ENCODE results near the gene KIF1C. TPM values are rescaled to one million over a fixed set of nuclear protein-coding genes. Genes with fewer than 3 reads are reported as not detected.
A peak's percentile ranks its signal among the peaks of the same experiment; 100 is the strongest.

KIF1C gene
- total and polyA plus RNA-seq, 12 donors: 141 to 826 (median 592) TPM

- intact Hi-C loops (cut with DNase I): loop anchor here in 7 of 10 donors (1.0 to 5.0 kb wide), 6 partner anchors 17 to 48 kb away; partner anchors contain the start of genes SPAG7 (in 5 of the 7), CAMTA2 (in 1 of the 7), INCA1 (in 1 of the 7) and KIF1C (in 1 of the 7)
- no peak for TF ChIP-seq CTCF (IDR thresholded peaks at IDR 0.05)
- DNase-seq (peak; percentile 75 to 76), ATAC-seq (peak; percentile 10 to 28 (median 16))
- H3K4me3 ChIP-seq: peak overlapping the region; percentile 32 to 100 (median 98)
- H3K27ac ChIP-seq: peak overlapping the region; percentile 89 to 100 (median 99)
- H3K4me1 ChIP-seq: peaks cover 18 to 70% (median 47%) of the 10 kb centered on the region in 9 donors
- 0 to 1% methylated on average over 67 to 75 of the region's 75 CpGs for WGBS, 2 donors
- H3K36me3 ChIP-seq: peaks cover 0 to 30% (median 5%) of the 10 kb centered on the region in 9 donors
- no peaks in the 10 kb centered on the region for H3K9me3 ChIP-seq
- no peaks in the 10 kb centered on the region for H3K27me3 ChIP-seq
Measured at GRCh38 chr17:4949321-4950074, 48.3 kb upstream of the KIF1C start.

GRCh38 chr17:4950075-4950745, 47.5 kb upstream of the KIF1C start:
- DNase-seq: peak; percentile 70 to 82
- no peaks in the 10 kb centered on the region for H3K9me3 ChIP-seq
- H3K36me3 ChIP-seq: peaks cover 0 to 23% (median 8%) of the 10 kb centered on the region in 9 donors
- H3K27me3 ChIP-seq: no peaks in the 10 kb centered on the region
- H3K4me3 ChIP-seq: peak overlapping the region in 9 of 10 donors; percentile 67 to 100 (median 98)
- ATAC-seq: peak in 6 of 8 donors; percentile 10 to 53 (median 36)
- intact Hi-C loops (cut with DNase I): loop anchor here in 2 of 10 donors (1.0 kb wide), 2 partner anchors 16 to 17 kb away; partner anchors contain the start of gene SPAG7 (in 1 of the 2)
- peaks cover 15 to 63% (median 40%) of the 10 kb centered on the region in 9 donors for H3K4me1 ChIP-seq
- TF ChIP-seq CTCF (IDR thresholded peaks at IDR 0.05): no peak
- WGBS, 2 donors: 3 to 5% methylated on average over 32 to 52 of the region's 52 CpGs
- peak overlapping the region; percentile 89 to 100 (median 99) for H3K27ac ChIP-seq

- no peak for TF ChIP-seq CTCF (IDR thresholded peaks at IDR 0.05)
- Histone ChIP-seq H3K9me3 (no peaks in the 10 kb centered on the region), H3K27me3 (no peaks in the 10 kb centered on the region), H3K36me3 (peaks cover 0 to 17% (median 9%) of the 10 kb centered on the region in 9 donors), H3K4me1 (peaks cover 11 to 58% (median 35%) of the 10 kb centered on the region in 9 donors), H3K4me3 (peak within 1 kb of the TSS in 9 of 10 donors; percentile 67 to 100 (median 98)), H3K27ac (peak within 1 kb of the TSS; percentile 89 to 100 (median 99))
- ATAC-seq: peak in 3 of 8 donors; percentile 22 to 48 (median 37)
- intact Hi-C loops (cut with DNase I): loop anchor here in 2 of 10 donors (1.0 kb wide), 2 partner anchors 16 to 17 kb away; partner anchors contain the start of gene SPAG7 (in 1 of the 2)
- DNase-seq: peak in 1 of 2 donors; percentile 64
- WGBS, 2 donors: 30 to 35% methylated on average over 7 of the region's 7 CpGs
Measured at GRCh38 chr17:4950746-4951204, 47.0 kb upstream of the KIF1C start, which contains the start of gene ENO3. ENO3 (plus strand) TSS chr17:4951119; CDS start chr17:4951830, 711 bp downstream.

- Histone ChIP-seq H3K27ac (peak overlapping the region; percentile 89 to 100 (median 99)), H3K27me3 (no peaks in the 10 kb centered on the region), H3K9me3 (no peaks in the 10 kb centered on the region), H3K4me3 (peak overlapping the region in 9 of 10 donors; percentile 67 to 100 (median 98)), H3K36me3 (peaks cover 0 to 10% (median 2%) of the 10 kb centered on the region in 9 donors), H3K4me1 (peaks cover 7 to 58% (median 27%) of the 10 kb centered on the region in 9 donors)
- ATAC-seq (peak in 2 of 8 donors; percentile 5 to 13), DNase-seq (no peak)
- intact Hi-C loops (cut with DNase I): no loop called here
- WGBS, 2 donors: 53 to 59% methylated on average over 3 of the region's 3 CpGs
- no peak for TF ChIP-seq CTCF (IDR thresholded peaks at IDR 0.05)
Measured at GRCh38 chr17:4951486-4951885, 46.3 kb upstream of the KIF1C start.
